ENCODE data around the gene FMNL2. TPM values are rescaled to one million over a fixed set of nuclear protein-coding genes. Genes with fewer than 3 reads are reported as not detected.

Gene FMNL2
- total RNA-seq, 1 donor from 2014 or later, result 41.7 TPM

- no peak for TF ChIP-seq CTCF (IDR thresholded peaks at IDR 0.05; ENCODE audit: unreplicated experiment)
- DNase-seq (ENCODE audit: low spot score), result peak; percentile 9
- Mint-ChIP-seq H3K4me3 (ENCODE audit: unreplicated experiment) (no peak overlapping the region), H3K36me3 (ENCODE audit: low read depth, unreplicated experiment) (no peaks in the 10 kb centered on the region), H3K27me3 (ENCODE audit: unreplicated experiment) (no peaks in the 10 kb centered on the region), H3K4me1 (ENCODE audit: unreplicated experiment) (peaks cover 16% of the 10 kb centered on the region), H3K9me3 (ENCODE audit: unreplicated experiment) (no peaks in the 10 kb centered on the region), H3K27ac (ENCODE audit: unreplicated experiment) (peak overlapping the region; percentile 49)
These were observed 268.2 kb downstream of the FMNL2 start for GRCh38 chr2:152603166-152603565.

GRCh38 chr2:152606081-152606480 lies 271.1 kb downstream of the FMNL2 start:
- Mint-ChIP-seq H3K27me3 (ENCODE audit: unreplicated experiment) (no peaks in the 10 kb centered on the region), H3K9me3 (ENCODE audit: unreplicated experiment) (no peaks in the 10 kb centered on the region), H3K36me3 (ENCODE audit: low read depth, unreplicated experiment) (no peaks in the 10 kb centered on the region), H3K4me3 (ENCODE audit: unreplicated experiment) (no peak overlapping the region), H3K27ac (ENCODE audit: unreplicated experiment) (no peak overlapping the region), H3K4me1 (ENCODE audit: unreplicated experiment) (peaks cover 16% of the 10 kb centered on the region)
- no peak for DNase-seq (ENCODE audit: low spot score)
- TF ChIP-seq CTCF (IDR thresholded peaks at IDR 0.05; ENCODE audit: unreplicated experiment), result no peak

GRCh38 chr2:152606941-152607340 lies 272.0 kb downstream of the FMNL2 start:
- no peaks in the 10 kb centered on the region for H3K9me3 Mint-ChIP-seq (ENCODE audit: unreplicated experiment)
- no peak overlapping the region for H3K4me3 Mint-ChIP-seq (ENCODE audit: unreplicated experiment)
- no peak overlapping the region for H3K27ac Mint-ChIP-seq (ENCODE audit: unreplicated experiment)
- no peaks in the 10 kb centered on the region for H3K27me3 Mint-ChIP-seq (ENCODE audit: unreplicated experiment)
- peaks cover 22% of the 10 kb centered on the region for H3K4me1 Mint-ChIP-seq (ENCODE audit: unreplicated experiment)
- no peak for TF ChIP-seq CTCF (IDR thresholded peaks at IDR 0.05; ENCODE audit: unreplicated experiment)
- no peaks in the 10 kb centered on the region for H3K36me3 Mint-ChIP-seq (ENCODE audit: low read depth, unreplicated experiment)
- DNase-seq (ENCODE audit: low spot score), result no peak

GRCh38 chr2:152607793-152608300 lies 272.9 kb downstream of the FMNL2 start:
- Mint-ChIP-seq H3K4me3 (ENCODE audit: unreplicated experiment) (no peak overlapping the region), H3K27ac (ENCODE audit: unreplicated experiment) (no peak overlapping the region), H3K9me3 (ENCODE audit: unreplicated experiment) (no peaks in the 10 kb centered on the region), H3K4me1 (ENCODE audit: unreplicated experiment) (peaks cover 20% of the 10 kb centered on the region), H3K36me3 (ENCODE audit: low read depth, unreplicated experiment) (no peaks in the 10 kb centered on the region), H3K27me3 (ENCODE audit: unreplicated experiment) (no peaks in the 10 kb centered on the region)
- no peak for DNase-seq (ENCODE audit: low spot score)
- no peak for TF ChIP-seq CTCF (IDR thresholded peaks at IDR 0.05; ENCODE audit: unreplicated experiment)

- H3K4me3 Mint-ChIP-seq (ENCODE audit: unreplicated experiment), result no peak overlapping the region
- H3K9me3 Mint-ChIP-seq (ENCODE audit: unreplicated experiment), result no peaks in the 10 kb centered on the region
- no peak for DNase-seq (ENCODE audit: low spot score)
- H3K27ac Mint-ChIP-seq (ENCODE audit: unreplicated experiment), result no peak overlapping the region
- no peaks in the 10 kb centered on the region for H3K27me3 Mint-ChIP-seq (ENCODE audit: unreplicated experiment)
- TF ChIP-seq CTCF (IDR thresholded peaks at IDR 0.05; ENCODE audit: unreplicated experiment), result no peak
- H3K36me3 Mint-ChIP-seq (ENCODE audit: low read depth, unreplicated experiment), result peaks cover 3% of the 10 kb centered on the region
- peaks cover 12% of the 10 kb centered on the region for H3K4me1 Mint-ChIP-seq (ENCODE audit: unreplicated experiment)
These were observed 274.2 kb downstream of the FMNL2 start for GRCh38 chr2:152609154-152609553.

All from endothelial cell (in vitro differentiated cells).